NK-92 (cell line): ENCODE results near the gene PKN2.
"Not testable (repeated sequence)": the region's sequence is repeated elsewhere in the genome, so short reads cannot be mapped to it uniquely, and the experiment has no call there.

Experiments used
- DNase-seq: peaks from one replicate; lab custom pipeline; 2025; ENCODE audit not compliant: unreplicated experiment; lab: John Stamatoyannopoulos, UW

Gene PKN2

GRCh38 chr1:88784551-88784950, 100.5 kb downstream of the PKN2 start:
- DNase-seq = no peak

DNA sequence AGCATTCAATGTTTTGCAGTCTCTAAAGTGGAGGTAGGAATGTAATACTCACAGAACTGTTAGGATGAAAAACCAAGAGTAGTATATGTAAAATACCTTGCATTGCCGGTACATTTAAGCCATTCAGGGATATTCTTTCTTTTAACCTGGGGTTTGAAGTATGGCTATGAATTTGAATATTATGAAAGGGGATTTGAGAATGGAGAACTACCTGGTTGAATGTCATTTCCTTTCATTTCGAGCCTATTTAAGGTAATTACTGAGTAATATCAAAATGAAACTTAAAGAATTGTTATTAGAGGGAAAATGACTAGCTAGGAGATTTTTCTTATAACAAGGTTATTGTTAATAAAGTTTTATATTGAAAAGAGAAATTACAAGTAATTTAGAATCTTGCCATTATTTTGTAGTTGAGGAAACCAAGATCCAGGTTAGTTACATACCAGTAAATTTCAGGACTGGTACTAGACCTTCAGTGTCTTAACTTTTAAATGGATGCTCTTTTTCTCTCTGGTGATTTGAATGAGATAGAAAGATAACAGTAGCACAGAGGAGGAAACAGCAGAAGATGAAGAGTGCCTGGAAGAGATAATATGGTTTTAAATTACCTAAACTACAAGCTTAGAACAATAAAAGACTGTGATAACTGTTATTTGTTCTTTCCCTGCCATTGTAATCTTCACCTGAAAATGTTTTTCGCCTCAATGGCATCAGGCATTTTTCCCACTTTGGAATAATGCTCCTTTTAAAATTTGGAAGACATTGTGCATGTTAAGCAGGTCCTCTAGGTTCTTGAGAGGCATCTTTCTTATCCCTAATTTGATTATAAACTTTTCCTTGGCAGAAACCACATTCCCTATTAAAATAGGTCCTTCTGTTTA, 103.2 kb downstream of the PKN2 start:
- DNase-seq = no peak

GRCh38 chr1:88791192-88791591, 107.1 kb downstream of the PKN2 start:
- no peak for DNase-seq

GRCh38 chr1:88799491-88799890, 115.4 kb downstream of the PKN2 start:
- DNase-seq = no peak

GRCh38 chr1:88800382-88801051, 116.4 kb downstream of the PKN2 start:
- no peak for DNase-seq

DNA sequence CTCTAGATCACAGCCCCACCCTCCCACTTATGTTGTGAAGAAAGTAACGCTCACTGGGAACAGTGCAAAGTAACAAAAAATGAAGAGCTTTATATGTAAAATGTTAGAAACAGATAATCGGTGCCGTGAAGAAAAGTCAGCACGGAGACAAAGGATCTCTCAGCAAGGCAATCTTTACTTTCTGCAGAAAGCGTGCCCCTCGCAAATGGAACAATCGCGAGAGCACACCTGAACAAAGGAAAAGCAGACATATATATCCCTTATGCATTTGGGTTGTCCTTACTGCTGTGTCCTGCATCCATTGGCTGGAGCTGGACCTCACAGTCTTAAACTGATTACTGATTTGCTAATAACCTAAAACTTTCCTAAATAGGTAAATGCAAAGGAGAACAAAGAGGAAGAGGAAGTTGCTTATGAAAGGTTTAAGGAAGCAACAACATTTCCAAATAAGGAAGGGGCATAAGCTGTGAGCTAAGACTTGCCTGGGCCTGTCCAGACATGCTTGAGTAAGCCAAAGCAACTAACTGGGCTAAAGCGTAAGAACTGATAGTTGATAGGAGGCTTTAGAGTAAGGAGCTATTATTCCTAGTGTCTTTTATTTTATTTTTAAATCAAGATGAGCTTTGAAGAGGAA, 117.6 kb downstream of the PKN2 start:
- no peak for DNase-seq

- no peak for DNase-seq
These were observed 118.3 kb downstream of the PKN2 start for GRCh38 chr1:88802404-88802803.

DNA sequence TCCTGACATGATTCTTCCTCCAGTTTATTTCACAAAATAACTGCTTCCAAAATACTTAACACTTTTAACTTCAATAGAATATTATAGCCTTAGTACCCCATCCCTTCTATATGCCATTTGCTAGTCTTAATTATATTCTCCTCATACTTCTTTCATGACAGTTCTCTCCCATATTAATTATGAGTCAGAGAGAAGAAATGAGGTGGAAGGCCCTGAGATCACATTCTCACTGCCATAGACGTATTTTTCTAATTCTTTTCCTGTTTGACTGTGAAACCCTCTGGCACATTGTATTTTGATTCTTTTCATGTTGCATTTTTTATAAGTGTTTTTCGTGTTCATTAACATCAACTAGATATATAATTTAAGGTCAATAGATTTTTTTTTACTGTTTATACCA, 118.9 kb downstream of the PKN2 start:
- no peak for DNase-seq

DNA sequence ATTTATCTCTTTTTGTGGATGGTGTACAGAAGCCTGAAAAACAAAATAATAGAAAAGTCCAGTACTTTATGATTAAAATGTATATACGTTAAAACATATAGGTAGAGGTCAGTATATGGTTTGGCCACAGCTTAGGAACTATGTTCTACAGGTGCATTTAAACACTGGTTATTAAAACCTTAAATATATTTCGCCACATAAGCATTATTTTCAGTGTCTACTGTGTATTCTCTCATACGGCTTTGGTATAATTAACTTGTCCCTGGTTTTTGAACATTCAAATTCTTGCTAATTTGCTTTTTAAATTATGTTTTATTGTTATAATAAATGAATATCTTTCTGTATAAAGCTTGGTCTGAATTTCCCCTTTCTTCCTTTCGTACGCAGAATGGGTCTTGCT, 119.4 kb downstream of the PKN2 start:
- no peak for DNase-seq

GRCh38 chr1:88812366-88812765, 128.3 kb downstream of the PKN2 start:
- no peak for DNase-seq

DNA sequence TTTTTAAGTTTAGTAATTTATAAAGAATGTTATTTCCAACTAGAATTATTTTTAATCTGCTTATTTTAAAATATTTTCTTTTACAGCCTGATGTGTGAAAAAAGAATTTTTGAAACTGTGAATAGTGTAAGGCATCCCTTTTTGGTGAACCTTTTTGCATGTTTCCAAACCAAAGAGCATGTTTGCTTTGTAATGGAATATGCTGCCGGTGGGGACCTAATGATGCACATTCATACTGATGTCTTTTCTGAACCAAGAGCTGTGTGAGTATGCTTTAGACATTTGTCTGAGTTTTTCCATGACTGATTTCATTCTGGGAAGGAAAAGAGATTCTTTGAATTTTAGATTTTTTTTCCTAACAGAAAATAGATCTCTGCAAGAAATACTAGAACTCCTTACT, 129.4 kb downstream of the PKN2 start:
- DNase-seq = no peak

GRCh38 chr1:88819642-88820041, 135.6 kb downstream of the PKN2 start:
- not testable (repeated sequence) for DNase-seq

DNA sequence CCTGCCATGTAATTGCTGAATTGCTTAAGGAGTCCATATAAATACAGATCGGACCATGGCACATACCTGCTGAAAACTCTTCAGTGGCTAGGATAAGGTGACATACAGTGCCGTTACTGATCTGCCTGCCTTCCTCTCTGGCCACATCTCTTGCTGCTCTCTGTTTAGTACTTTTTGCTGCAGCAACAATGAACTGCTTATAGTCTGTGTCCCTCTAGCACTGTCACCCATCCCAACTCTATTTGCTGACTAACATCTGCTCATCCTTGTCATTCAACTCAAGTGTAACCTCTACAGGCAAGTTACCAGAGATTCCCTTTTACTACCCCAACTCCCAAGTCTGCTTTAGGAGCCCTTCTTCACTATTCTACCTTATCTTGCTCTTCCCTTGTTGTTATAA, 141.6 kb downstream of the PKN2 start:
- DNase-seq = no peak

DNA sequence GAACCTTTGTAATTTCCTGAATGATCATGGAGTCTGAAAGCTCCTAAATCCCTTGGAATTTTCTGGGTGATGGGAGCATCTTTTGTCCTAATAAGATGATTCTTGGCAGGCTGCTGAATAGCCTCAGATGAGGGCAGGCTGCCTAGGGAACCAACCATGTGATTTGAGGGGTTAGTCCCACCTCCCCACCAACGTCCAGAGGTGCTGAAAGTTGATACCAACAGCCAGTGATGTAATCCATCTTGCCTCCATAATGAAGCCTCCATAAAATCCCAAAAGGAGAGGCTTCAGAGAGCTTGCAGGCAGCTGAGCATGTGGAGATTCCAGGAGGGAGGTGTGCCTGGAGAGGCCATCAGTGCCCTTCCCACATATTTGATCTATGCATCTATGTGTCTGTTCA, 163.6 kb downstream of the PKN2 start:
- no peak for DNase-seq

- DNase-seq = no peak
These were observed 167.4 kb downstream of the PKN2 start for GRCh38 chr1:88851303-88852063.

- no peak for DNase-seq
These were observed 183.9 kb downstream of the PKN2 start for GRCh38 chr1:88867743-88868521.

- DNase-seq = not testable (repeated sequence)
These were observed 185.6 kb downstream of the PKN2 start for GRCh38 chr1:88869644-88870043.

- DNase-seq = no peak
These were observed 189.8 kb downstream of the PKN2 start for GRCh38 chr1:88873737-88874349.

- no peak for DNase-seq
These were observed 191.5 kb downstream of the PKN2 start for GRCh38 chr1:88875595-88875994.
